NT2/D1 (cell line): ENCODE results near the gene BEST2.

ENCODE experiments used
- DNase-seq: peaks from one replicate; pipeline ENCODE4 v3.0.0-alpha.2; 2011; ENCODE audit warnings: low read depth, low spot score
- H3K27me3 ChIP-seq: 2 replicates; pipeline ENCODE4 v1.6.0; 2011; ENCODE audit warnings: mild to moderate bottlenecking; ENCODE audit not compliant: insufficient read length, insufficient read depth
- H3K36me3 ChIP-seq: 2 replicates; pipeline ENCODE4 v1.6.1; 2011; ENCODE audit warnings: mild to moderate bottlenecking, low read length, mixed read lengths; ENCODE audit not compliant: insufficient read depth, insufficient read length
- H3K4me1 ChIP-seq: 2 replicates; pipeline ENCODE4 v1.5.1; 2011; ENCODE audit not compliant: insufficient read depth, insufficient read length
- H3K4me3 ChIP-seq: 2 replicates; pipeline ENCODE4 v1.5.1; 2011; ENCODE audit warnings: low read depth; ENCODE audit not compliant: insufficient read length
- H3K9ac ChIP-seq: 2 replicates; pipeline ENCODE4 v1.6.0; 2011; ENCODE audit warnings: low read depth; ENCODE audit not compliant: insufficient read length
- H3K9me3 ChIP-seq: 2 replicates; pipeline ENCODE4 v1.5.1; 2011; ENCODE audit warnings: mild to moderate bottlenecking, low read length; ENCODE audit not compliant: insufficient read depth
- SUZ12 ChIP-seq: IDR thresholded peaks from 2 replicates; pipeline ENCODE4 v1.6.1; 2011; ENCODE audit not compliant: insufficient read length, insufficient read depth; ENCODE audit errors: extremely low read depth
- YY1 ChIP-seq: IDR thresholded peaks from 2 replicates; pipeline ENCODE4 v1.6.1; 2011; ENCODE audit not compliant: insufficient read length, insufficient read depth
- ZNF274 ChIP-seq: IDR thresholded peaks from 2 replicates; pipeline ENCODE4 v1.6.1; 2011; ENCODE audit warnings: mild to moderate bottlenecking, low read depth, low read length

Gene BEST2

GRCh38 chr19:12777217-12778016, 25.8 kb downstream of the BEST2 start:
- H3K36me3 ChIP-seq = peaks cover 4% of the 10 kb centered on the region
- no peaks in the 10 kb centered on the region for H3K9me3 ChIP-seq
- TF ChIP-seq SUZ12 (no peak), YY1 (no peak), ZNF274 (no peak)
- peak overlapping the region; percentile 72 for H3K4me3 ChIP-seq
- peak overlapping the region; percentile 86 for H3K9ac ChIP-seq
- H3K4me1 ChIP-seq = peaks cover 19% of the 10 kb centered on the region
- no peak for DNase-seq
- H3K27me3 ChIP-seq = peaks cover 3% of the 10 kb centered on the region

GRCh38 chr19:12778017-12778904, 26.7 kb downstream of the BEST2 start:
- Histone ChIP-seq H3K9me3 (no peaks in the 10 kb centered on the region), H3K27me3 (peaks cover 3% of the 10 kb centered on the region), H3K36me3 (peaks cover 4% of the 10 kb centered on the region), H3K9ac (peak overlapping the region; percentile 86), H3K4me1 (peaks cover 19% of the 10 kb centered on the region), H3K4me3 (peak overlapping the region; percentile 72)
- TF ChIP-seq ZNF274 (no peak), SUZ12 (no peak), YY1 (no peak)
- no peak for DNase-seq

- DNase-seq = no peak
These were observed 27.2 kb downstream of the BEST2 start for GRCh38 chr19:12778905-12779161.

GRCh38 chr19:12779162-12779993, 27.8 kb downstream of the BEST2 start:
- peak overlapping the region; percentile 72 for H3K4me3 ChIP-seq
- TF ChIP-seq SUZ12 (no peak), YY1 (no peak), ZNF274 (no peak)
- peak overlapping the region; percentile 86 for H3K9ac ChIP-seq

More at GRCh38 chr19:12778905-12779161, 27.2 kb downstream of the BEST2 start:
- Histone ChIP-seq H3K9ac (peak overlapping the region; percentile 86), H3K4me1 (peaks cover 23% of the 10 kb centered on the region), H3K36me3 (peaks cover 4% of the 10 kb centered on the region), H3K27me3 (peaks cover 3% of the 10 kb centered on the region), H3K4me3 (peak overlapping the region; percentile 72), H3K9me3 (no peaks in the 10 kb centered on the region)
- TF ChIP-seq YY1 = no peak
- TF ChIP-seq SUZ12 = no peak
- no peak for TF ChIP-seq ZNF274

GRCh38 chr19:12782174-12782423, 30.5 kb downstream of the BEST2 start:
- Histone ChIP-seq H3K9me3 (no peaks in the 10 kb centered on the region), H3K4me3 (peak overlapping the region; percentile 59), H3K4me1 (peaks cover 26% of the 10 kb centered on the region), H3K9ac (peak overlapping the region; percentile 86), H3K27me3 (peaks cover 3% of the 10 kb centered on the region), H3K36me3 (no peaks in the 10 kb centered on the region)
- TF ChIP-seq SUZ12 (no peak), YY1 (no peak), ZNF274 (no peak)
- DNase-seq = no peak

More at GRCh38 chr19:12779162-12779993, 27.8 kb downstream of the BEST2 start:
- peaks cover 23% of the 10 kb centered on the region for H3K4me1 ChIP-seq
- no peaks in the 10 kb centered on the region for H3K9me3 ChIP-seq
- DNase-seq = no peak
- peaks cover 3% of the 10 kb centered on the region for H3K27me3 ChIP-seq
- H3K36me3 ChIP-seq = peaks cover 3% of the 10 kb centered on the region

- no peaks in the 10 kb centered on the region for H3K36me3 ChIP-seq
- TF ChIP-seq YY1 = no peak
- TF ChIP-seq ZNF274 = no peak
- TF ChIP-seq SUZ12 = no peak
- peak overlapping the region; percentile 59 for H3K4me3 ChIP-seq
- H3K9me3 ChIP-seq = no peaks in the 10 kb centered on the region
- no peak for DNase-seq
- H3K27me3 ChIP-seq = peaks cover 3% of the 10 kb centered on the region
- H3K4me1 ChIP-seq = peaks cover 23% of the 10 kb centered on the region
- peak overlapping the region; percentile 86 for H3K9ac ChIP-seq
These were observed 31.1 kb downstream of the BEST2 start for GRCh38 chr19:12782424-12783290.
